ENCODE results near the gene ATXN2.
"Not testable (repeated sequence)": the region's sequence is repeated elsewhere in the genome, so short reads cannot be mapped to it uniquely, and the experiment has no call there.

The ATXN2 gene

GRCh38 chr12:111570084-111570961 lies 28.8 kb downstream of the ATXN2 start:
- no peak for DNase-seq (ENCODE audit: extremely low spot score)
- CTCF ChIA-PET: interaction anchor here (1.0 to 1.5 kb wide), 2 partner anchors 9 to 15 kb away, joined by 3 to 5 read pairs; no protein-coding TSS in a partner anchor
- POLR2A ChIA-PET: interaction anchor here (0.8 kb wide), 1 partner anchor 10 kb away, joined by 4 read pairs; no protein-coding TSS in a partner anchor
- no peak for TF ChIP-seq CTCF (IDR thresholded peaks at IDR 0.05; ENCODE audit: control extremely low read depth, extremely low read depth, low read depth, missing control alignments)

GRCh38 chr12:111569363-111570083 lies 29.6 kb downstream of the ATXN2 start:
- DNase-seq (ENCODE audit: extremely low spot score): no peak
- TF ChIP-seq CTCF (IDR thresholded peaks at IDR 0.05; ENCODE audit: control extremely low read depth, extremely low read depth, low read depth, missing control alignments): no peak
- ChIA-PET CTCF (interaction anchor here (1.0 to 1.6 kb wide), 6 partner anchors 10 to 118 kb away, joined by 3 to 5 read pairs (median 3); no protein-coding TSS in a partner anchor), POLR2A (interaction anchor here (0.8 kb wide), 1 partner anchor 9 kb away, joined by 4 read pairs; no protein-coding TSS in a partner anchor)

GRCh38 chr12:111560844-111561243 lies 38.3 kb downstream of the ATXN2 start:
- CTCF ChIA-PET; DNase-seq (ENCODE audit: extremely low spot score): not testable (repeated sequence)
- POLR2A ChIA-PET: interaction anchor here (0.9 kb wide), 1 partner anchor 9 kb away, joined by 4 read pairs; no protein-coding TSS in a partner anchor

- TF ChIP-seq CTCF (IDR thresholded peaks at IDR 0.05; ENCODE audit: control extremely low read depth, extremely low read depth, low read depth, missing control alignments): no peak
- ChIA-PET CTCF (interaction anchor here (1.0 kb wide), 1 partner anchor 161 kb away, joined by 3 read pairs; no protein-coding TSS in a partner anchor), POLR2A (no interaction called here)
- DNase-seq (ENCODE audit: extremely low spot score): no peak
Observed at GRCh38 chr12:111558107-111558376, 41.1 kb downstream of the ATXN2 start.

- POLR2A ChIA-PET: no interaction called here
- no peak for DNase-seq (ENCODE audit: extremely low spot score)
- CTCF ChIA-PET: interaction anchor here (0.9 to 1.1 kb wide), 3 partner anchors 16 to 160 kb away, joined by 3 to 4 read pairs (median 3); no protein-coding TSS in a partner anchor
- TF ChIP-seq CTCF (IDR thresholded peaks at IDR 0.05; ENCODE audit: control extremely low read depth, extremely low read depth, low read depth, missing control alignments): no peak
Observed at GRCh38 chr12:111557271-111558106, 41.6 kb downstream of the ATXN2 start.

- CTCF ChIA-PET: interaction anchor here (0.9 to 1.1 kb wide), 3 partner anchors 15 to 160 kb away, joined by 3 to 4 read pairs (median 3); no protein-coding TSS in a partner anchor
- DNase-seq (ENCODE audit: extremely low spot score): no peak
- no peak for TF ChIP-seq CTCF (IDR thresholded peaks at IDR 0.05; ENCODE audit: control extremely low read depth, extremely low read depth, low read depth, missing control alignments)
- POLR2A ChIA-PET: no interaction called here
Observed at GRCh38 chr12:111556676-111557075, 42.4 kb downstream of the ATXN2 start.

GRCh38 chr12:111555313-111555712 lies 43.8 kb downstream of the ATXN2 start:
- CTCF ChIA-PET: interaction anchor here (1.0 kb wide), 1 partner anchor 15 kb away, joined by 3 read pairs; no protein-coding TSS in a partner anchor
- POLR2A ChIA-PET; DNase-seq (ENCODE audit: extremely low spot score): not testable (repeated sequence)
